Measurements from ENCODE around the gene DNAJC12.

Gene DNAJC12

DNA sequence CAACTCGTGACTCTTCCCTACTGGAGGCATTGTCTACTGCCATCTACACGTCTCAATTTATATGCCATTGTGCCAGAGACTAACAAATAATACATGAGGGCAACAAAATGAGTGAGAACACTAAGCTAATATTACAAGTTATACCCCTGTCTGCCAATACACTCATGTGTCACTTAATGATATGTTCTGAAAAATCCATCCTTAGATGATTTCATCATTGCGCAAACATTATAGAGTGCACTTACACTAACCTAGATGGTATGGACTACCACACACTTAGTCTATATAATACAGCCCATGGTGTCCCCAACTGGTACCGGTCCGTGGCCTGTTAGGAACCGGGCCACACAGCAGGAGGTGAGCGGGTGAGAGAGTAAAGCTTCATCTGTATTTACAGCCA, 77.7 kb downstream of the DNAJC12 start:
- DNase-seq: no peak

Measured in T1000 (cell line).